Fibroblast of lung (primary cell): ENCODE results near the gene AMBRA1. TPM values are rescaled to one million over a fixed set of nuclear protein-coding genes. Genes with fewer than 3 reads are reported as not detected.

Experiments
- DNase-seq, 2 donors: peaks; one replicate each; pipeline versions ENCODE4 v3.0.0 to v3.0.0-alpha.2; 2010; ENCODE audit warnings: low read depth in 2 of 2
- H2AFZ ChIP-seq: 2 replicates; pipeline ENCODE4 v1.5.1; 2012; ENCODE audit warnings: low read length, control low read depth, inconsistent platforms
- H3K27ac ChIP-seq: 2 replicates; pipeline ENCODE4 v1.5.1; 2011; ENCODE audit warnings: low read length, control low read depth; ENCODE audit not compliant: insufficient read depth
- H3K27me3 ChIP-seq: 2 replicates; pipeline ENCODE4 v1.5.1; 2011; ENCODE audit warnings: mild to moderate bottlenecking, low read length; ENCODE audit not compliant: control insufficient read depth, insufficient read depth
- H3K36me3 ChIP-seq: 2 replicates; pipeline ENCODE4 v1.5.1; 2011; ENCODE audit warnings: low read length; ENCODE audit not compliant: control insufficient read depth, insufficient read depth
- H3K4me1 ChIP-seq: 2 replicates; pipeline ENCODE4 v1.5.1; 2011; ENCODE audit warnings: low read length; ENCODE audit not compliant: control insufficient read depth, insufficient read depth; ENCODE audit errors: extremely low read depth
- H3K4me2 ChIP-seq: 2 replicates; pipeline ENCODE4 v1.5.1; 2011; ENCODE audit warnings: low read length, control low read depth; ENCODE audit not compliant: insufficient read depth; ENCODE audit errors: extremely low read depth
- H3K4me3 ChIP-seq, 4 experiments: fragments of 200-600 bp in 1 of 4; sonication (generic) in 1 of 4; replicated peaks in 1 of 4; 2 replicates each; pipeline ENCODE4 v1.5.1; 2011 to 2016; ENCODE audit warnings: low read length in 4 of 4, low read depth in 3 of 4, mild to moderate bottlenecking in 3 of 4, control low read depth in 2 of 4, inconsistent platforms in 1 of 4, mixed read lengths in 1 of 4; ENCODE audit not compliant: insufficient read depth in 1 of 4; ENCODE audit errors: control extremely low read depth in 1 of 4
- H3K79me2 ChIP-seq: 2 replicates; pipeline ENCODE4 v1.5.1; 2012; ENCODE audit warnings: mild to moderate bottlenecking, low read length, inconsistent platforms; ENCODE audit not compliant: control insufficient read depth, insufficient read depth
- H3K9ac ChIP-seq: 2 replicates; pipeline ENCODE4 v1.5.1; 2011; ENCODE audit warnings: mild to moderate bottlenecking, low read length, control low read depth; ENCODE audit not compliant: insufficient read depth
- H3K9me3 ChIP-seq: 2 replicates; pipeline ENCODE4 v1.5.1; 2012; ENCODE audit warnings: low read depth, low read length; ENCODE audit not compliant: control insufficient read depth, insufficient read depth
- H4K20me1 ChIP-seq: 2 replicates; pipeline ENCODE4 v1.5.1; 2011; ENCODE audit warnings: low read length; ENCODE audit not compliant: control insufficient read depth, insufficient read depth; ENCODE audit errors: extremely low read depth
- CTCF ChIP-seq, 2 donors: IDR thresholded peaks in 1 of 2; conservative IDR thresholded peaks in 1 of 2; 1 replicate in 1 of 2; 2 replicates in 1 of 2; pipeline ENCODE4 v1.5.1; 2011 to 2012; ENCODE audit warnings: low read length in 2 of 2, control low read depth in 1 of 2, inconsistent platforms in 1 of 2, low read depth in 1 of 2, mild to moderate bottlenecking in 1 of 2
- EZH2 ChIP-seq: IDR thresholded peaks from 2 replicates; pipeline ENCODE4 v1.5.1; 2012; ENCODE audit warnings: low read length, control low read depth, mild to moderate bottlenecking; ENCODE audit errors: missing control alignments
- polyA plus RNA-seq, 2 donors: library from polyadenylated mRNA; depleted of rRNA in 1 of 2; stranded (reverse) in 1 of 2; unstranded in 1 of 2; fragments of >200 nt; gene quantifications; 2 replicates each; pipeline ENCODE4 v1.2.1, GENCODE V29; 2011 to 2012; ENCODE audit warnings: missing spikeins in 1 of 2
- total RNA-seq: library from RNA; depleted of rRNA; stranded (reverse); fragments of >200 nt; gene quantifications from 2 replicates; pipeline ENCODE4 v1.2.1, GENCODE V29; 2014

The AMBRA1 gene
- total and polyA plus RNA-seq, 2 donors (not counting 1 experiment from before 2014, with no cell fraction given), result 8.3 to 23.3 TPM

GRCh38 chr11:46493791-46494190 lies 100.0 kb downstream of the AMBRA1 start:
- no peak overlapping the region for H2AFZ ChIP-seq

GRCh38 chr11:46492532-46492931 lies 101.3 kb downstream of the AMBRA1 start:
- Histone ChIP-seq H4K20me1 (no peaks in the 10 kb centered on the region), H3K4me3 (no peak overlapping the region), H3K9ac (no peak overlapping the region), H3K9me3 (no peaks in the 10 kb centered on the region), H3K36me3 (no peaks in the 10 kb centered on the region), H3K27ac (no peak overlapping the region), H3K4me2 (no peak overlapping the region), H2AFZ (no peak overlapping the region), H3K27me3 (no peaks in the 10 kb centered on the region), H3K79me2 (no peaks in the 10 kb centered on the region), H3K4me1 (no peaks in the 10 kb centered on the region)
- peak in 1 of 2 donors; percentile 42 for DNase-seq
- no peak for TF ChIP-seq CTCF (conservative IDR thresholded peaks at IDR 0.05 in 1 of 2, IDR thresholded peaks at IDR 0.05 in 1 of 2; ENCODE audit: low read depth in 1 of 2, low read length in 2 of 2)
- TF ChIP-seq EZH2, result no peak

More at GRCh38 chr11:46493791-46494190, 100.0 kb downstream of the AMBRA1 start:
- Histone ChIP-seq H4K20me1 (no peaks in the 10 kb centered on the region), H3K27me3 (no peaks in the 10 kb centered on the region), H3K36me3 (no peaks in the 10 kb centered on the region), H3K4me2 (no peak overlapping the region), H3K4me1 (no peaks in the 10 kb centered on the region), H3K4me3 (no peak overlapping the region), H3K27ac (no peak overlapping the region), H3K9me3 (no peaks in the 10 kb centered on the region), H3K9ac (no peak overlapping the region), H3K79me2 (no peaks in the 10 kb centered on the region)
- TF ChIP-seq EZH2 (no peak), CTCF (conservative IDR thresholded peaks at IDR 0.05 in 1 of 2, IDR thresholded peaks at IDR 0.05 in 1 of 2; ENCODE audit: low read depth in 1 of 2, low read length in 2 of 2) (no peak)
- DNase-seq, result peak; percentile 16 to 57

GRCh38 chr11:46491661-46492330 lies 102.0 kb downstream of the AMBRA1 start:
- Histone ChIP-seq H3K27me3 (no peaks in the 10 kb centered on the region), H3K4me1 (no peaks in the 10 kb centered on the region), H3K9me3 (no peaks in the 10 kb centered on the region), H3K4me2 (no peak overlapping the region), H3K36me3 (no peaks in the 10 kb centered on the region), H4K20me1 (no peaks in the 10 kb centered on the region), H3K9ac (no peak overlapping the region), H3K79me2 (no peaks in the 10 kb centered on the region), H3K27ac (no peak overlapping the region), H3K4me3 (no peak overlapping the region), H2AFZ (no peak overlapping the region)
- peak; percentile 37 to 59 for DNase-seq
- TF ChIP-seq CTCF (conservative IDR thresholded peaks at IDR 0.05 in 1 of 2, IDR thresholded peaks at IDR 0.05 in 1 of 2; ENCODE audit: low read depth in 1 of 2, low read length in 2 of 2) (no peak), EZH2 (no peak)
